ENCODE measurements around the gene DLEU7.

DNA sequence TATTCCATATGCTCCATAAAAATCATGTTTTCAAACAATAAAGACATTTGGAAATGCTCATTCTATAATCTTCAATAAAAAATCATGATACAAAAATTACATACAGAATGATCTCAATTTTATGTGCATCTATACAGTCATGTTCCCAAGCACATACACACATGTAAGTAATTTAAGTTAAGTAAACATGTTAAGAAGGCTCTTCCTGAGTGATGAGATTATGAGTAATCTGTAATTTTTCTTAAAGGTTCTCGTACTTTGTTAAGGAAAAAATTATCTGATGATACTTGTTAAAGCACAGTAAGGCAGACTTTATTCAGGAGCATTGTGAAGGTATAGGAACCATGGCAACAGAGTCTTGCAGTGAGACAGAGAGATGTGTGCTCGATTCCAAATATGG, 30.0 kb upstream of the DLEU7 start:
- TF ChIP-seq, protein P1, sequence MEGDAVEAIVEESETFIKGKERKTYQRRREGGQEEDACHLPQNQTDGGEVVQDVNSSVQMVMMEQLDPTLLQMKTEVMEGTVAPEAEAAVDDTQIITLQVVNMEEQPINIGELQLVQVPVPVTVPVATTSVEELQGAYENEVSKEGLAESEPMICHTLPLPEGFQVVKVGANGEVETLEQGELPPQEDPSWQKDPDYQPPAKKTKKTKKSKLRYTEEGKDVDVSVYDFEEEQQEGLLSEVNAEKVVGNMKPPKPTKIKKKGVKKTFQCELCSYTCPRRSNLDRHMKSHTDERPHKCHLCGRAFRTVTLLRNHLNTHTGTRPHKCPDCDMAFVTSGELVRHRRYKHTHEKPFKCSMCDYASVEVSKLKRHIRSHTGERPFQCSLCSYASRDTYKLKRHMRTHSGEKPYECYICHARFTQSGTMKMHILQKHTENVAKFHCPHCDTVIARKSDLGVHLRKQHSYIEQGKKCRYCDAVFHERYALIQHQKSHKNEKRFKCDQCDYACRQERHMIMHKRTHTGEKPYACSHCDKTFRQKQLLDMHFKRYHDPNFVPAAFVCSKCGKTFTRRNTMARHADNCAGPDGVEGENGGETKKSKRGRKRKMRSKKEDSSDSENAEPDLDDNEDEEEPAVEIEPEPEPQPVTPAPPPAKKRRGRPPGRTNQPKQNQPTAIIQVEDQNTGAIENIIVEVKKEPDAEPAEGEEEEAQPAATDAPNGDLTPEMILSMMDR (IDR thresholded peaks at IDR 0.05), result no peak
- TF ChIP-seq POLR2A (IDR thresholded peaks at IDR 0.05), result no peak

All from lower leg skin (tissue), 3 donors.